Measurements from ENCODE around the gene WDR49.
"Not testable (repeated sequence)": the region's sequence is repeated elsewhere in the genome, so short reads cannot be mapped to it uniquely, and the experiment has no call there.

WDR49 gene

GRCh38 chr3:167615030-167615429 is 38.7 kb downstream of the WDR49 start:
- in situ Hi-C loops (cut with MboI; ENCODE audit: low sequenced_read_pairs) = no loop called here

- in situ Hi-C loops (cut with MboI; ENCODE audit: low sequenced_read_pairs) = not testable (repeated sequence)
Measured at GRCh38 chr3:167614196-167614595, 39.5 kb downstream of the WDR49 start.

- in situ Hi-C loops (cut with MboI; ENCODE audit: low sequenced_read_pairs) = no loop called here
Measured at GRCh38 chr3:167611718-167612117, 42.0 kb downstream of the WDR49 start.

- in situ Hi-C loops (cut with MboI; ENCODE audit: low sequenced_read_pairs) = no loop called here
Measured at GRCh38 chr3:167609156-167609555, 44.6 kb downstream of the WDR49 start.

GRCh38 chr3:167606836-167607235 is 46.9 kb downstream of the WDR49 start:
- in situ Hi-C loops (cut with MboI; ENCODE audit: low sequenced_read_pairs) = no loop called here

GRCh38 chr3:167605871-167606270 is 47.9 kb downstream of the WDR49 start:
- in situ Hi-C loops (cut with MboI; ENCODE audit: low sequenced_read_pairs) = no loop called here

- in situ Hi-C loops (cut with MboI; ENCODE audit: low sequenced_read_pairs) = no loop called here
Measured at GRCh38 chr3:167602041-167602440, 51.7 kb downstream of the WDR49 start.

- in situ Hi-C loops (cut with MboI; ENCODE audit: low sequenced_read_pairs) = no loop called here
Measured at GRCh38 chr3:167587651-167588050, 66.1 kb downstream of the WDR49 start.

- in situ Hi-C loops (cut with MboI; ENCODE audit: low sequenced_read_pairs) = no loop called here
Measured at GRCh38 chr3:167575000-167575600, 78.6 kb downstream of the WDR49 start.

- in situ Hi-C loops (cut with MboI; ENCODE audit: low sequenced_read_pairs) = no loop called here
Measured at GRCh38 chr3:167572991-167573390, 80.8 kb downstream of the WDR49 start.

- in situ Hi-C loops (cut with MboI; ENCODE audit: low sequenced_read_pairs) = no loop called here
Measured at GRCh38 chr3:167568634-167569033, 85.1 kb downstream of the WDR49 start.

GRCh38 chr3:167565489-167565888 is 88.3 kb downstream of the WDR49 start:
- in situ Hi-C loops (cut with MboI; ENCODE audit: low sequenced_read_pairs) = no loop called here

- in situ Hi-C loops (cut with MboI; ENCODE audit: low sequenced_read_pairs) = no loop called here
Measured at GRCh38 chr3:167564612-167565011, 89.1 kb downstream of the WDR49 start.

- in situ Hi-C loops (cut with MboI; ENCODE audit: low sequenced_read_pairs) = no loop called here
Measured at GRCh38 chr3:167559924-167560323, 93.8 kb downstream of the WDR49 start.

GRCh38 chr3:167554898-167555297 is 98.8 kb downstream of the WDR49 start:
- in situ Hi-C loops (cut with MboI; ENCODE audit: low sequenced_read_pairs) = no loop called here

- in situ Hi-C loops (cut with MboI; ENCODE audit: low sequenced_read_pairs) = no loop called here
Measured at GRCh38 chr3:167538081-167538480, 115.7 kb downstream of the WDR49 start.

- in situ Hi-C loops (cut with MboI; ENCODE audit: low sequenced_read_pairs) = no loop called here
Measured at GRCh38 chr3:167521006-167521355, 132.8 kb downstream of the WDR49 start.

GRCh38 chr3:167520266-167521005 is 133.3 kb downstream of the WDR49 start:
- in situ Hi-C loops (cut with MboI; ENCODE audit: low sequenced_read_pairs) = no loop called here

GRCh38 chr3:167507954-167508353 is 145.8 kb downstream of the WDR49 start:
- in situ Hi-C loops (cut with MboI; ENCODE audit: low sequenced_read_pairs) = no loop called here

GRCh38 chr3:167502401-167502800 is 151.3 kb downstream of the WDR49 start:
- in situ Hi-C loops (cut with MboI; ENCODE audit: low sequenced_read_pairs) = no loop called here

- in situ Hi-C loops (cut with MboI; ENCODE audit: low sequenced_read_pairs) = no loop called here
Measured at GRCh38 chr3:167501941-167502340, 151.8 kb downstream of the WDR49 start.

GRCh38 chr3:167497903-167498302 is 155.8 kb downstream of the WDR49 start:
- in situ Hi-C loops (cut with MboI; ENCODE audit: low sequenced_read_pairs) = no loop called here

- in situ Hi-C loops (cut with MboI; ENCODE audit: low sequenced_read_pairs) = no loop called here
Measured at GRCh38 chr3:167493244-167493643, 160.5 kb downstream of the WDR49 start.

All from HL-60/S4 treated with retinoic acid at 250 ng/mL for 4 days and 3 days (cell line).